Muscle layer of duodenum (tissue), 2 donors: ENCODE data around the gene SHC2.

Source experiments
- H3K27ac ChIP-seq: one replicate; pipeline ENCODE4 v1.7.0; 2013; ENCODE audit warnings: mild to moderate bottlenecking, low read length
- H3K27me3 ChIP-seq: one replicate; pipeline ENCODE4 v1.7.0; 2013; ENCODE audit warnings: low read depth, mild to moderate bottlenecking, control low read depth, low read length
- H3K36me3 ChIP-seq, 2 donors: one replicate each; pipeline ENCODE4 v1.7.0; 2013; ENCODE audit warnings: low read length in 2 of 2, control low read depth in 1 of 2, mild to moderate bottlenecking in 1 of 2; ENCODE audit not compliant: insufficient read depth in 2 of 2, control insufficient read depth in 1 of 2
- H3K4me1 ChIP-seq, 2 donors: one replicate each; pipeline ENCODE4 v1.7.0; 2013; ENCODE audit warnings: low read length in 2 of 2, mild to moderate bottlenecking in 2 of 2, control low read depth in 1 of 2, moderate library complexity in 1 of 2; ENCODE audit not compliant: insufficient read depth in 2 of 2, control insufficient read depth in 1 of 2
- H3K4me3 ChIP-seq, 2 donors: one replicate each; pipeline ENCODE4 v1.7.0; 2013; ENCODE audit warnings: low read length in 2 of 2, low read depth in 1 of 2, mild to moderate bottlenecking in 1 of 2
- H3K9me3 ChIP-seq, 2 donors: one replicate each; pipeline ENCODE4 v1.7.0; 2013; ENCODE audit warnings: low read length in 2 of 2, control low read depth in 1 of 2, mild to moderate bottlenecking in 1 of 2; ENCODE audit not compliant: control insufficient read depth in 1 of 2
- donor health status: healthy.

SHC2 gene

GRCh38 chr19:406971-407510 lies 53.8 kb downstream of the SHC2 start:
- H3K36me3 ChIP-seq = no peaks in the 10 kb centered on the region
- no peak overlapping the region for H3K4me3 ChIP-seq
- H3K27ac ChIP-seq = no peak overlapping the region
- no peaks in the 10 kb centered on the region for H3K9me3 ChIP-seq
- H3K27me3 ChIP-seq = peaks cover 11% of the 10 kb centered on the region
- peaks cover 0 to 18% of the 10 kb centered on the region in 2 donors for H3K4me1 ChIP-seq

GRCh38 chr19:406135-406781 lies 54.6 kb downstream of the SHC2 start:
- Histone ChIP-seq H3K4me1 (peaks cover 0 to 18% of the 10 kb centered on the region in 2 donors), H3K27ac (no peak overlapping the region), H3K27me3 (peaks cover 9% of the 10 kb centered on the region), H3K36me3 (no peaks in the 10 kb centered on the region), H3K4me3 (no peak overlapping the region), H3K9me3 (no peaks in the 10 kb centered on the region)

- Histone ChIP-seq H3K4me3 (no peak overlapping the region), H3K36me3 (no peaks in the 10 kb centered on the region), H3K27ac (no peak overlapping the region), H3K4me1 (peaks cover 0 to 18% of the 10 kb centered on the region in 2 donors), H3K27me3 (peaks cover 9% of the 10 kb centered on the region), H3K9me3 (no peaks in the 10 kb centered on the region)
Measured at GRCh38 chr19:405121-405965, 55.5 kb downstream of the SHC2 start.

- Histone ChIP-seq H3K4me3 (no peak overlapping the region), H3K27me3 (no peaks in the 10 kb centered on the region), H3K36me3 (no peaks in the 10 kb centered on the region), H3K9me3 (no peaks in the 10 kb centered on the region), H3K4me1 (peaks cover 0 to 5% of the 10 kb centered on the region in 2 donors), H3K27ac (no peak overlapping the region)
Measured at GRCh38 chr19:403221-404027, 57.4 kb downstream of the SHC2 start.

GRCh38 chr19:402786-403185 lies 58.0 kb downstream of the SHC2 start:
- H3K4me3 ChIP-seq = no peak overlapping the region
- no peak overlapping the region for H3K27ac ChIP-seq
- H3K9me3 ChIP-seq = no peaks in the 10 kb centered on the region
- no peaks in the 10 kb centered on the region for H3K27me3 ChIP-seq
- H3K36me3 ChIP-seq = no peaks in the 10 kb centered on the region
- no peaks in the 10 kb centered on the region for H3K4me1 ChIP-seq

GRCh38 chr19:401866-402511 lies 58.8 kb downstream of the SHC2 start:
- Histone ChIP-seq H3K27me3 (no peaks in the 10 kb centered on the region), H3K27ac (no peak overlapping the region), H3K4me1 (no peaks in the 10 kb centered on the region), H3K4me3 (no peak overlapping the region), H3K9me3 (no peaks in the 10 kb centered on the region), H3K36me3 (no peaks in the 10 kb centered on the region)

- Histone ChIP-seq H3K27ac (no peak overlapping the region), H3K36me3 (no peaks in the 10 kb centered on the region), H3K4me1 (no peaks in the 10 kb centered on the region), H3K4me3 (no peak overlapping the region), H3K9me3 (no peaks in the 10 kb centered on the region), H3K27me3 (no peaks in the 10 kb centered on the region)
Measured at GRCh38 chr19:400976-401865, 59.6 kb downstream of the SHC2 start.

- no peaks in the 10 kb centered on the region for H3K9me3 ChIP-seq
- no peaks in the 10 kb centered on the region for H3K4me1 ChIP-seq
- H3K4me3 ChIP-seq = no peak overlapping the region
- H3K36me3 ChIP-seq = no peaks in the 10 kb centered on the region
- H3K27me3 ChIP-seq = no peaks in the 10 kb centered on the region
- no peak overlapping the region for H3K27ac ChIP-seq
Measured at GRCh38 chr19:399370-399769, 61.5 kb downstream of the SHC2 start.

GRCh38 chr19:398719-399118 lies 62.1 kb downstream of the SHC2 start:
- Histone ChIP-seq H3K4me1 (no peaks in the 10 kb centered on the region), H3K36me3 (no peaks in the 10 kb centered on the region), H3K27ac (no peak overlapping the region), H3K9me3 (no peaks in the 10 kb centered on the region), H3K27me3 (no peaks in the 10 kb centered on the region), H3K4me3 (no peak overlapping the region)

GRCh38 chr19:397941-398706 lies 62.7 kb downstream of the SHC2 start:
- H3K27me3 ChIP-seq = no peaks in the 10 kb centered on the region
- H3K9me3 ChIP-seq = no peaks in the 10 kb centered on the region
- H3K27ac ChIP-seq = no peak overlapping the region
- no peak overlapping the region for H3K4me3 ChIP-seq
- H3K4me1 ChIP-seq = no peaks in the 10 kb centered on the region
- H3K36me3 ChIP-seq = no peaks in the 10 kb centered on the region
